Measurements from ENCODE around the gene CAMP.
"Not testable (repeated sequence)": the region's sequence is repeated elsewhere in the genome, so short reads cannot be mapped to it uniquely, and the experiment has no call there.

Gene CAMP

GRCh38 chr3:48222616-48223513 is at the start of gene CAMP:
CAMP (plus strand) TSS chr3:48223495; CDS start chr3:48223512, 17 bp downstream.
- DNase-seq (ENCODE audit: low read depth in 4 of 4, low spot score in 1 of 4): no peak

- no peak for DNase-seq (ENCODE audit: low read depth in 4 of 4, low spot score in 1 of 4)
Observed at GRCh38 chr3:48178072-48178471, 45.2 kb upstream of the CAMP start.

- no peak for DNase-seq (ENCODE audit: low read depth in 4 of 4, low spot score in 1 of 4)
Observed at GRCh38 chr3:48180021-48180420, 43.3 kb upstream of the CAMP start.

GRCh38 chr3:48180531-48181253 is 42.6 kb upstream of the CAMP start:
- no peak for DNase-seq (ENCODE audit: low read depth in 4 of 4, low spot score in 1 of 4)

- no peak for DNase-seq (ENCODE audit: low read depth in 4 of 4, low spot score in 1 of 4)
Observed at GRCh38 chr3:48184299-48184698, 39.0 kb upstream of the CAMP start.

- no peak for DNase-seq (ENCODE audit: low read depth in 4 of 4, low spot score in 1 of 4)
Observed at GRCh38 chr3:48185129-48185528, 38.2 kb upstream of the CAMP start.

GRCh38 chr3:48186631-48187300 is 36.5 kb upstream of the CAMP start:
- no peak for DNase-seq (ENCODE audit: low read depth in 4 of 4, low spot score in 1 of 4)

GRCh38 chr3:48187301-48187578 is 36.1 kb upstream of the CAMP start:
- no peak for DNase-seq (ENCODE audit: low read depth in 4 of 4, low spot score in 1 of 4)

GRCh38 chr3:48187579-48188265 is 35.6 kb upstream of the CAMP start:
- DNase-seq (ENCODE audit: low read depth in 4 of 4, low spot score in 1 of 4): peak in 2 of 4 experiments; percentile 16 to 31

- peak; percentile 75 to 95 (median 87) for DNase-seq (ENCODE audit: low read depth in 4 of 4, low spot score in 1 of 4)
Observed at GRCh38 chr3:48188266-48189201, 34.8 kb upstream of the CAMP start, which contains the start of gene CDC25A. CDC25A (minus strand) TSS chr3:48188417; CDS start chr3:48187947, 470 bp downstream.

- no peak for DNase-seq (ENCODE audit: low read depth in 4 of 4, low spot score in 1 of 4)
Observed at GRCh38 chr3:48189321-48189720, 34.0 kb upstream of the CAMP start.

- DNase-seq (ENCODE audit: low read depth in 4 of 4, low spot score in 1 of 4): no peak
Observed at GRCh38 chr3:48190911-48191310, 32.4 kb upstream of the CAMP start.

GRCh38 chr3:48194446-48195071 is 28.7 kb upstream of the CAMP start:
- DNase-seq (ENCODE audit: low read depth in 4 of 4, low spot score in 1 of 4): no peak

- no peak for DNase-seq (ENCODE audit: low read depth in 4 of 4, low spot score in 1 of 4)
Observed at GRCh38 chr3:48196611-48197010, 26.7 kb upstream of the CAMP start.

- DNase-seq (ENCODE audit: low read depth in 4 of 4, low spot score in 1 of 4): no peak
Observed at GRCh38 chr3:48199117-48199516, 24.2 kb upstream of the CAMP start.

- no peak for DNase-seq (ENCODE audit: low read depth in 4 of 4, low spot score in 1 of 4)
Observed at GRCh38 chr3:48202632-48203031, 20.7 kb upstream of the CAMP start.

- no peak for DNase-seq (ENCODE audit: low read depth in 4 of 4, low spot score in 1 of 4)
Observed at GRCh38 chr3:48208076-48208475, 15.2 kb upstream of the CAMP start.

- DNase-seq (ENCODE audit: low read depth in 4 of 4, low spot score in 1 of 4): no peak
Observed at GRCh38 chr3:48209445-48209844, 13.8 kb upstream of the CAMP start.

- DNase-seq (ENCODE audit: low read depth in 4 of 4, low spot score in 1 of 4): not testable (repeated sequence)
Observed at GRCh38 chr3:48210534-48210933, 12.8 kb upstream of the CAMP start.

- DNase-seq (ENCODE audit: low read depth in 4 of 4, low spot score in 1 of 4): not testable (repeated sequence)
Observed at GRCh38 chr3:48211776-48212175, 11.5 kb upstream of the CAMP start.
